Stimulated activated CD4-positive, alpha-beta T cell treated with anti-CD3 and anti-CD28 coated beads, TNF-alpha, amount 100 ng/mL, for 4 hours (primary cell): ENCODE results near the gene SLC9A7.
"Not testable (repeated sequence)": the region's sequence is repeated elsewhere in the genome, so short reads cannot be mapped to it uniquely, and the experiment has no call there.

Source experiments
- DNase-seq, 3 experiments: peaks; one replicate each; pipeline ENCODE4 v3.0.0-alpha.2; 2020; ENCODE audit warnings: low read depth in 3 of 3

SLC9A7 gene

GRCh38 chrX:46758956-46759644 is at the start of gene SLC9A7:
Gene SLC9A7 (minus strand): TSS chrX:46759118. CDS start chrX:46759029, 89 bp downstream.
- DNase-seq = peak; percentile 55 to 62 (median 61)

- DNase-seq = no peak
These were observed 46.4 kb upstream of the SLC9A7 start for GRCh38 chrX:46805270-46805669.

GRCh38 chrX:46803140-46803539 is 44.2 kb upstream of the SLC9A7 start:
- no peak for DNase-seq

- peak; percentile 44 to 55 (median 50) for DNase-seq
These were observed 37.8 kb upstream of the SLC9A7 start for GRCh38 chrX:46796574-46797191.

GRCh38 chrX:46793386-46794143 is 34.6 kb upstream of the SLC9A7 start:
- DNase-seq = no peak

- no peak for DNase-seq
These were observed 33.9 kb upstream of the SLC9A7 start for GRCh38 chrX:46792810-46793188.

GRCh38 chrX:46791927-46792809 is 33.2 kb upstream of the SLC9A7 start:
- no peak for DNase-seq

GRCh38 chrX:46788902-46789301 is 30.0 kb upstream of the SLC9A7 start:
- DNase-seq = no peak

- DNase-seq = not testable (repeated sequence)
These were observed 25.5 kb upstream of the SLC9A7 start for GRCh38 chrX:46784437-46784836.

GRCh38 chrX:46782034-46782433 is 23.1 kb upstream of the SLC9A7 start:
- no peak for DNase-seq

- DNase-seq = no peak
These were observed 19.3 kb upstream of the SLC9A7 start for GRCh38 chrX:46777971-46778810.

- DNase-seq = no peak
These were observed 11.9 kb upstream of the SLC9A7 start for GRCh38 chrX:46770817-46771163.

- DNase-seq = no peak
These were observed 11.3 kb upstream of the SLC9A7 start for GRCh38 chrX:46770000-46770816.

GRCh38 chrX:46762963-46763362 is 4.0 kb upstream of the SLC9A7 start:
- no peak for DNase-seq

GRCh38 chrX:46759645-46759974 is 692 bp upstream of the SLC9A7 start:
- no peak for DNase-seq

GRCh38 chrX:46758163-46758955 is 559 bp downstream of the SLC9A7 start:
- DNase-seq = peak in 2 of 3 experiments; percentile 1 to 10

- DNase-seq = no peak
These were observed 1.3 kb downstream of the SLC9A7 start for GRCh38 chrX:46757593-46757992.

- DNase-seq = no peak
These were observed 1.9 kb downstream of the SLC9A7 start for GRCh38 chrX:46757052-46757451.

GRCh38 chrX:46755671-46756070 is 3.2 kb downstream of the SLC9A7 start:
- no peak for DNase-seq
